GM18517 (cell line): ENCODE results near the gene SH2D3C.
A peak's percentile ranks its signal among the peaks of the same experiment; 100 is the strongest.

Source experiments
- ATAC-seq: cut with Tn5 transposase; IDR thresholded peaks from one replicate; pipeline ENCODE4 v1.9.1; 2021; ENCODE audit warnings: mild to moderate bottlenecking, moderate library complexity; ENCODE audit not compliant: unreplicated experiment

The SH2D3C gene

DNA sequence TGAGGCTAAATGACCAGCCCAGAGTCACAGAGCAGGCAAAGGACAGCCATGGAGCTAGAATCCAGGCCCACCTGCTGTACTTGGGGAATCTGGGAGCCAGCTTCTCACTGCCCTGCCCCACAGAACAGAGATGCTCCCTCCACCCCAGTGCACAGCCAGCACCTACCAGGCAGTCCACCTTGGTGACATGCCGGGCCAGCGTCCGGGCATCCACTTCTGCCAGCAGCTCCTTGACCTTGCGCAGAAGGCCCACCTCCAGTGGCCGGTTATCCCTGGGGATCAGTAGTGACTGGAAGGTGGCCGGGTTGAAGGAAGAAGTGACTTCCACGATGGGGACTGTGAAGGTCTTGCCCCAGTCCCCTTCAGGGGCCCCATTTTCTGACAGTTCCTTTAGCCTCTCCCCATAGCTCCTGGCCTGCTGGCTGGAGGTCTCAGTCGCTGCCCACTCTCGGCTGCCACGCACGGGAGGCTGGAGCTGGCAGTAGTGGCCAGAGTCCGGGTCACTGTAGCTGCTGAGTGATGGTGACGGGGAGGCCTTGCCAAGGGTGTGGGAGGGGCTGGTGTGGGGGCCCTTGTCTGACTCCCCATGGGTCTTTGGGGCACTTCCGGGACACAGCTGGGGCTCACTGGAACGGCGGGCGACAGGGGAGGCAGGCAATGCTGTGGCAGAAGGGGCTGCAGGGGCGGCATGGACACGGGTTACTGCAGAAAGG, 33.9 kb downstream of the SH2D3C start:
- no peak for ATAC-seq

DNA sequence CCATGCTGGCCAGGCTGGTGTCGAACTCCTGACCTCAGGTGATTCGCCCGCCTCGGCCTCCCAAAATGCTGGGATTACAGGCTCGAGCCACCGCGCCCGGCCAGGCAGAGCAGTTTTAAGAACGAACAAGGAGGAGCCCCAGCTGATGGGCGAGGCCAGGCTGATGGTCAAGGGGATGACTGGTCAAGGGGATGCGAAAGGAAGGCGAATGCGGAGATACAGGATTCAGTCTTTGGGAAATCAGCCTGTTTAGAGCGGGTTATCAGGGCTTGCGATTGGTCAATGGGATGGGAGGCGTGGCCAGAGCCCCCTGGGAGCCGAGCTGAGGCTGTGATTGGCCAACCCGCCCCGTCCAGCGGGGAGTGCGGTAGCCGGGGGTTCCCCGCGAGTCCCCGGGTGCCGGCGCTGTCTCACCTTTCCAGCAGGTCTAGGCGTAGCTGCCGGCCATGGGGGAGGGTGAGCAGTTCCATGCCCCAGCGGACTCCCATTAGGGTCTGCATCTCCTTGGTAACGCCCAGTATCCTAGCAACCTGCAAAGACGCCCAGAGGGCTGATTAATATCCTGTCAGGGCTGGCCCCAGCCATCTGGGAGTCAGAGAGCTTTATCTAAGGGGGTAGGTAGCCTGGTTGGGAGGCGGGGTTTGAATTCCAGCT, 35.9 kb downstream of the SH2D3C start:
- no peak for ATAC-seq

DNA sequence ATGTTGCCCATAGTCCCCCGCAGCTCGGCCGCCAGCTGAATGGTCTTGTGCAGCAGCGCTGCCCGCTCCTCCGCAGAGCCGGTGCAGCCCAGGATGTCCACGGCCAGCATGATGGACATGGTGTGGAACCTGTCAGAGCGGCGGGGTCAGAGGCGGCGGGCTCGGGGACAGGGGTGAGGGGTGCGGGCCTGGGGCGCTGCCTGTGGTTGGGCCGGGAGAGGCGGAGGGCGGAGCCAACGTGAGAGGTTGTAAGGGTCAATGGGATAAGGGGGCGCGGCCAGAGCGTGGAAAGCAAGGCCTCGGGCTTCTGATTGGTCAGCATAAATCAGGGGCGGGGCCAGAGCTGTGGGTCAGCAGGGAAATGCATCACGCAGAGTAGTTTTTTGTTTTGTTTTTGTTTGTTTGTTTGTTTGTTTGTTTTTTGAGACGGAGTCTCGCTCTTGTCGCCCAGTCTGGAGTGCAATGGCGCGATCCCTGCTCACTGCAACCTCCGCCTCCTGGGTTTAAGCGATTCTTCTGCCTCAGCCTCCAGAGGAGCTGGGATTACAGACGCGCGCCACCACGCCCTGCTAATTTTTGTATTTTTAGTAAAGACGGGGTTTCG, 36.5 kb downstream of the SH2D3C start:
- ATAC-seq: no peak

DNA sequence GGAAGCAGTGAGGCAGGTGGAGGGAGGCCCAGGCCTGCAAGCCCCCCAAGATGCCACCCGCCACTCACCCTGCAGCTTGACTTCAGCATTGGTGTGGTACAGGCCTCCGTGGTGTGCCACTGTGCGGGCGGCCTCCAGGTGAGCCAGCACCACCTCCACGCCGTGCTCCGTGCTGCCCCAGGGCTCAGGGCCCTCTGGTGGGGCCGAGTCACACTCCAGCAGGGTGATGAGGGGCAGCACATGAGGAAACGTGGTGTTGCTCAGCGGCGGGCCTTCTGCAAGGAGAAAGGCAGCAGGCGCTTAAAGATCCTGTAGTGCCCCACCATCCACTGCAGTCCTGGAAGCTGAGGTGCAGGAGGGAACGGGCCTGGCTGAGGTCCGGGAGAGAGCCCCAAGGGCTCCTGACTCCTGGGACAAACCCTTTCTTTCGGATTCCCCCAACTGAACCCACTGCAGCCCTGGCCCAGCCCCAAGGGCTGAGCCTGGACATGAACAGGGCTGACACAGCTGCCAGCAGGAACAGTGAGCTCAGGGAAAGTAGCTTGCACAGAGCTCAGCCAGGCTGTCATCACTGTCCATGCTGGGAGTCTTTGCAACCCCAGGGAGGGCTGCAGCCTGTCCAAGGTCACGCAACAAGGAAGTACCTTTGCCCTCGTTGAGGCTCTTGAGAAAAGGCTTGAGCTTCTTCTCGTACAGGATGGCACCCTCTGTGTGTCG, 38.7 kb downstream of the SH2D3C start:
- ATAC-seq: no peak

DNA sequence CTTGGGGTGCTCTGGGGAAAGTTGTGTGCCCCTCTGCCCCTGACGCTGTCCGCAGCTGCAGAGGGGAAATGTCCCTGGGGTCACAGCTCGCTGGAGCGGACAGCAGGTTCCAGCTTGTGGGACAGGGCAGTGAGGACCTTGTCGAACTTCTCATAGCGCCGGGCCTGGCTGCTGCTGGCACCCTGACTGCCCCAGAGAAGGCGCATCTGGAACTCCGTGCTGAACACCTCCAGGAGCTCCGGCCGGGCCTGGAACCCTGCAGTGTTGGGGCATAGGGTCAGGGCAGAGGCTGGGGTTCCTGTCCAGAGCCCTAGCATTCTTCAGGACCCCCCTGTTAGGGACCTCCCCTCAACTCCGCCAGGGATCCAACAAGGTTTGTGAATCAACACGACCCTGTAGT, 39.8 kb downstream of the SH2D3C start:
- ATAC-seq: no peak

DNA sequence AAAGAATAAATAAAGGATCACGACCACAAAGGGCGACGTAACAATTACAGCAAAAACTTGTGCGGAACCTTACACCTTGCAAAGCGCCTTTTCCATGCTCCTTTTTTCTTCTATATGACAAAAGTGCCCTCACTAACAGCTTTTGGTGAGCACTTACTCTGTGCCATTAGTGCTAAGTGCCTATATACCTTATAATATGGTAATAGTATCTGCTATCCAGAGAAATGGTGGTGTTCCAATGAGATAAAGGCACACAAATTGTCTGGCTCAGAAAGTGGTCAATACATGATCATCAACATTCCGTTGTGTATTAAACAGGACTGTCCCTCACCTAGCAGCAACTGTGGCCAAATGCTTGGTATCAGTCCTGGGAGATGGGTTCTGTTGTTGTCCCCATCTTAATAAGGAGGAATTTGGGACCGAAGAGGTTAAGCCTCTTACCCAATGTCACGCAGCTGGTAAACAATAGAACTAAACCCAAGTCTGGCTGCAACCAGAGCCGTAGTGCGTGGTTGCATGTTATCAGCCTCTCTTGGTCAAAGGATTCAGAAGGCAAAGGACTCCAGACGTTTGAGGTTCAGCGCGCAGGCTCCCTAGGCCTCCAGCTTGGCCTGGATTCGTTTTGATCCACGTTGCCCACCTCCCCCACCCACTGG, 42.8 kb downstream of the SH2D3C start:
- ATAC-seq: peak; percentile 10

DNA sequence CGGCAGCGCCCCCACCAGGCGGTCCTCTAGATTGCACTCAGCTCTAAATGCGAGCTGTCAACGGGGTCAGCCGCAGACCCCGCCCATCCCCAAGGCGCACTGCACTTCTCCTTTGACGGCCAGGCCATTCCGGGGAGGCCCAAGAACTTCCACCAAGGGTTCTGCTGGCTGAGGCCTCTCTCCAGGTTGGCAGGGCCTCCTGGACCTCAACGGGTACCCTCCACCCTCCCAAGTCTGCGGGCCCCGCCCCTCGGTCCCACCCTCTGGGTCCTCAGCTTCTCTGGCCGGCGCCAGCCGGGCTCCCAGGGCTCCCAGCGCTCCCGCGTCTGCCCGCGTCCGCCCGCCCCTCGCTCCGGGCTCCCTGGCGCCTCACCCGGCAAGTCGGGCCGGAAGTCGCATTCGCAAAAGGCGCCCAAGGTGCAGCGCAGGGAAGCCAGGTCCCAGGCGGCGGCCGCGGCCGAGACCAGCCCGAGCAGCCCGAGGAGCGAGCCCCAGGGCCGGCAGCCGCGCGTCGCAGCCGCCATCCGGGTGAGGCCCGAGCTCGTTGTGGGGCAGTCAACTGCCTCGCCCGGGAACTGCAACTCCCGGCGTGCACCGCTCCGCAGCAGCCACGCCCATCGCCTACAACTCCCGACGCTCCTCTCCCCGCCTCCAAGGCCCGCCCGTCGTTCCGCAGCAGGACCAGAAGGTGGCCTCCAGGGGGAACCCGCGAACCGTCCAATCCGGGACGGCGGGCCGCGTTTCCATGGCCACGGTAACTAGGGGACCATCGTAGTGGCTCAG, 43.5 kb downstream of the SH2D3C start, which contains the start of gene TOR2A:
TSS of gene TOR2A (minus strand) at position 548 of the 783 bp plus-strand sequence. CDS start at position 524, 24 bp downstream.
- peak; percentile 83 for ATAC-seq

DNA sequence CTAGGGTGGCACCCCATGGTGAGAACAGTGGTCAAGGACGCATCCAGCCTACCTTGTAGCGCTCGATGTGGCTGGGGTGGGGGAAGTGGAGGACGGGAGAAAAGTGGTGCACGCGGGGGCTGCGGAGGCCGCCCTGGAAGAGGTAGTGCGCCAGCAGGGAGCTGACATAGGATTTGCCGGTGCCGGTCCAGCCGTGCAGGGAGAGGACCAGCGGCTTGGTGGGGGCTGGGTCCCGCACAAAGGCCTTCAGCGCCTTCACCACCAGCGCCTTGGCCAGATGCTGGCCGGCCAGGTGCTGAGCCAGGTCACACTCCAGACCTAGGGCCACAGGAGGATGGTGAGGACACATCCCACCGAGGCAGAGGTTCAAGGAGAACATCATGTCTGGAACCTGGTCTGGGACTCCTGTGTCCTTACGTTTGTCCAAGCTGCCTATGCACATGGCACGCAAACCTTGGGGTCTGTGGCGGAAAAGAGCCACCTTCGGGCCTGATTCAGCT, 44.2 kb downstream of the SH2D3C start:
- no peak for ATAC-seq

DNA sequence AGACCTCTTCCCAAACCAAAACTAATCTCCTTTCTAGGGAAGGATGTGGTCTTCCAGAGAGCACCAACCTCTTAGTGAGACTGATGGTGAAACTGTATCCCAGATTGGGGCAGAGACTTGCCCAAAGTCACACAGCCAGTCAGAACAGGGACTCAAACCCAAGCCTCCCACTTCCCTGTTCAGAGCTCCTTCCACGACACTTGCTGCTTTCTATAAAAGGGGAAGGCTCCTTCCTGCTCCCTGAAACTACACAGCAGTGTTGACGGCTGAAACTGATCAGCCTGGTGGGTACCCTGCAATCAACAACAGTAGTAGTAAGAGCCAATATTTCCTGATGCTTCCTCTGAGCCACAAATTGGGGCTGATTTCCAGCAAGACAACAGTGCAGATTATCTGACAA, 44.9 kb downstream of the SH2D3C start:
- ATAC-seq: no peak

DNA sequence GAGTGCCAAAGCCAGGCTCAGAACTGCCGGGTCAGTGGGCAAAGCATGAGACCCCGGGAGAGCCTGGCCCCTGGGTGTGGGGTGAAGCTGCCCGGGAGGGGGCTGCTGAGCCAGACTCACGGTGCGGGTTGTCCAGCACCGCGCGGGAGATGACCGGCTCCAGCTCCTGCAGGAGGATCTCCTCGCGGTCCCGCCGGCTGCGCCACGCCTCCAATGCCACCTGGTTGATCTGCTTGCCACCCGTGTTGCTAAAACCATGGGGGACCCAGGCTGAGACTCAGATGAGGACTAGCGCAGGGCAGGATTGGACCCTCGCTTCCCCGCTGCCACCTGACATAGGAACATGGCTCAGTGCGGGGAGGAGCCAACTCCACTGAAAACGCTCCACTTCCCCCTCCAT, 46.0 kb downstream of the SH2D3C start:
- ATAC-seq: no peak

DNA sequence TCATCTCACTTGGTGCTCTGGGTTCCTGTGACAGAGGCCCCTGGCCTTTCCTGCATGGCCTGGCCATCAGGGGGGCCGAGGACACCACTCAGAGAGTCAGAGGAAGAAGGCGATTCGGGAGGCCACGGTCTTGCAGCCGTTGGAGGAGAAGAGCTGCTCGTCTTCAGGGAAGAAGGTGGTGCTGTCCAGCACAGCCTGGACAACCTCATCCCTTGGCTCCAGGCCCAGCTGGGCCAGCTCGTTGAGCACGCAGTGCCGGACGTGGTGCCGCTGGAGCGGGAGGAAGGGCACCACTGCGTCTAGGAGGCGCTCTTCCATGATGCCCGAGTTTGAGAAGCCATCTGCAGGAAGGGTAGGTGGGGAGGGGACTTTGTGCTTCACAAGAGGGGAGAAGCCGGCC, 46.5 kb downstream of the SH2D3C start:
- no peak for ATAC-seq

DNA sequence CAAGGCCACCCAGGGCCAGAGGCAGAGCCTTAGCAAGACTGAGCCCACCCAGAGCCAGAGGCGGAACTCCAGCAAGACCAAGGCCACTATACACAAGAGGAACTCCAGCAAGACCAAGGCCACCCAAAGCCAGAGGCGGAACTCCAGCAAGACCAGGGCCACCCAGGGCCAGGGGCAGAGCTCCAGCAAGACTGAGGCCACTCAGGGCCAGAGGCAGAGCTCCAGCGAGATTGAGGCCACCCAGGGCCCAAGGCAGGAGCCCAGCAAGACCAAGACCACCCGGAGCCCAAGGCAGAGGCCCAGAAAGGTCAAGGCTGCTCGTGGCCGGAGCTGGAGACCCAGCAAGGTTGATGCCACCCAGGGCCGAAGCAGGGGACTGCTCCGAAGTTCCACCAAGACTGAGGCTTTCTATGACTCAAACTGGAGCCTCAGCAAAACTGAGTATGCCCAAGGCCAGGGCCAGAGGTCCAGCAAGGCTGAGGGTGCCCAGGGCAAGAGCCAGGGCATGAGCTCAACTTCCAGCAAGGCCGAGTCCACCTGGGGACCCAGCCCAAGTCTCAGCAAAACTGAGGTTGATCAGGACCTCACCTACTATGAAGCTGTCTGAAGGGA, 47.6 kb downstream of the SH2D3C start:
- no peak for ATAC-seq

DNA sequence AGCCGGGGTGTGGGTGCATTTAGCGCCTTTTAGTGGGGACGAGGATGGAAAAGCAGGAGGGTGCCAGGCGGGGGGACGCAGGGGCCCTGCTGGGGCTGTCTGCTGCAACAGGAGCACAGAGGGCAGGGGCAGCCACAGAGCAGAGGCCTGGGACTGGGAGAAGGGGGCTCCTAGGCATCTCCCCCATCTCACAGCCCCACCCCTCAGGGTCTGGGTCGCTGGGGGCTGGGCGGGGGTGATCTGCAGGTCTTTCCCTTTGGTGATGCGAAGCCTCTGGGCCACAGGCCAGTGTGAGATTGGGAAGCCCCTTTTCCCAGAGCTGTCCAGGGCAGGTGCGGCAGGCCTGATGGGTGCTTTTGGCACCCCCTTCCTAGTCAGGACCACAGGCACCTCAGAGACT, 48.2 kb downstream of the SH2D3C start:
- no peak for ATAC-seq

DNA sequence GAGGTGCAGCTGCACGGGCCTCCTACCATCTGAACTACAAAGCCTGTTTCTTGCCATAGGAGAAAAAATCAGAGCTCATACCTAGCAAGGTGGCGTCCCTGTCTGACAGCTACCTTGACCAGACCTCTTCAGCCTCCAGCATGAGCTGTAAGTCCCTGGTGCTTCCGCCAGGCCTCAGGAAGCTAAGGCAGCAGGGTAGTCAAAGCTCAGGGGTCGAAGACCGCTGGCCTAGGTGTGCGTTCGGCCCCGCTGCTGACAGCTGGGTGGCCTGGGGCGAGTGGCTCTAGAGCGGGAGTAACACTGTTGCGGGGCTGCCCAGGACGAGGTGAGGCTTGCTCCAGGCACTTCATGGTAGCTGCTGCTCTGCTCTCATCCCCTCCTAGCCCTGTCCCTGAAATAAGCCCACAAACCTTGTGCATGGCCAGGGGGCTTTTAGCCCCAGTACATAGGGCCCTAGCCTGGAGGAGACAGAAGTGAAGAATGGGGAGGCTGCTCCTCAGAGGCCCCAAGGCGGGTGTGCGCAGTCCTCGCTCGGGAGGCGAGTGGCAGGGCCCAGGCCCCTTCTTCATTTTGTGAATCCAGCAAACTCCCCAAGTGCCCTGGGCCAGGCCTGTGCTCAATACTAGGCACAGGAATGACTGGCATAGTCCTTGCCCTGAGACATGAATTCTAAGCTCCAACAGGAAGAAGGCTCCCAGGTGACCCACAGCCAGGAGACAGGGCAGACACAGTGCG, 48.8 kb downstream of the SH2D3C start:
- no peak for ATAC-seq

DNA sequence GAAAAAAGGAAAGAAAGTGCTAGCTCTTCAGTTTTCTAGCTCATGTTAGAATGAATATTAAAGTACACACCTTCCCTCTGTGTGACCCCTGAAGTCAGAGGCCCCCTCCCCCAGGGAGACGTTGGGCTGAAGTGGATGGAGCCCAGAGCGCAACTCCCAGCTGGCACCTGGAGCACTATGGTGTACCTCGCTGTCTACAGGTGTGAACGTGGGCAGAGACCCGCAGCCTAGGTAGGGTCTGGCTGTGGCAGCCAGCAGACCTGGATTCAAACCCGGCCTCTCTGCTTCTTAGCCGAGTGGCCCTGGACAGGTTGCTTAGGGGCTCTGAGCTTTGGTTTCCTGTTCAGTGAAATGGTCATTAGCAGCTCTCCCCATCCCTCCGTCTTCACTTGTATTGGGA, 49.7 kb downstream of the SH2D3C start:
- no peak for ATAC-seq

DNA sequence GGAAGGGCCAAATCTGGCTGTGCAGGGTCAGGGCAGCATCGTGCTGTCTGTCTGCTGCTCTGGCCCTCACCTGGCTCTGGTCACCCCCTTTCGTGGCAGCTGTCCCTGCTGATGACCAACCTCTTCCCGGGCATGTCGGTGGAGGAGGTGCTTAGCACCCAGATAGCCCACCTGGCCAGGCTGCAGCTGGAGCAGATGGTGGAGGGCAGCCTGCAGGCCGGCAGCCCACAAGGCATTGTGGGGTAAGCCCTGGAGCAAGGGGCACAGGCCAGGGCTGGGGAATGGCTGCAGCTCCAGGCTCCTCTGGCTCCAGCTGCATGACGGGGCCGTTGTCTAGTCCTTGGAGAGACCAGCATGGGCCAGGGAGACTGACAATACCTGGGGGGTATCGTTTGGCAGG, 51.6 kb downstream of the SH2D3C start:
- ATAC-seq: no peak

DNA sequence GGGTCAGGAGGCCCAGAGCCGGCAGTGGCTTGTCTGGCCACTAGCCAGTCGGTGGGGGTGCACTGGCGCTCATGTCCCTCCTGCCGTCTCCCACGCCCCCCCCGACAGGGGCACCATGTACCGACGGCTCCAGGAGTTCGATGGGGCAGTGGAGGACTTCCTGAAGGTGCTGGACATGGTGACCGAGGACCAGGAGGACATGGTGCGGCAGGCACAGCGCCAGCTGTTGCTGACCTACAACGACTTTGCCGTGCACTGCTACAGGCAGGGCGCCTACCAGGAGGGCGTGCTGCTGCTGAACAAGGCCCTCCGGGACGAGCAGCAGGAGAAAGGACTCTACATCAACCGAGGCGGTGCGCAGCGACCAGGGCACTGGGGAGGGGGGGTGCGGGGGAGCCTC, 54.5 kb downstream of the SH2D3C start:
- no peak for ATAC-seq

DNA sequence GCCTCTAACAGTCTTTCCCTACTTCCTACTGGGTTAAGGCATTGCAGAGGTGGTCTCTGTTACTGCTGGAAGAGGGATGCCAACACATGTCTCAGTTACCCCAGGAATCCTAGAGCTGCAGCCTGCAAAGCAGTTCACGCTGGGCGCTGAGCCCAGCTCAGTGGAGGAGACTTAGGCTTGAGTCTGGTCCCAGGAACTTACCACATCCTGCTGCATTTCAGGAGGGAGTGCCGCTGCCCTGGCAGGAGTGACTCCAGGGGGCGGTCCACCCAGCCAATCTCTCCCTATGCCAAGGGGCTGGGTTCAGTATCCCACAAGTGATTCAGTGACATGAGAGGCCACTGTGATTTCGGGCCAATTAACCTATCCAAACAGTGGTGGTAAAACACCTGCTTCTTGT, 55.0 kb downstream of the SH2D3C start:
- ATAC-seq: no peak

DNA sequence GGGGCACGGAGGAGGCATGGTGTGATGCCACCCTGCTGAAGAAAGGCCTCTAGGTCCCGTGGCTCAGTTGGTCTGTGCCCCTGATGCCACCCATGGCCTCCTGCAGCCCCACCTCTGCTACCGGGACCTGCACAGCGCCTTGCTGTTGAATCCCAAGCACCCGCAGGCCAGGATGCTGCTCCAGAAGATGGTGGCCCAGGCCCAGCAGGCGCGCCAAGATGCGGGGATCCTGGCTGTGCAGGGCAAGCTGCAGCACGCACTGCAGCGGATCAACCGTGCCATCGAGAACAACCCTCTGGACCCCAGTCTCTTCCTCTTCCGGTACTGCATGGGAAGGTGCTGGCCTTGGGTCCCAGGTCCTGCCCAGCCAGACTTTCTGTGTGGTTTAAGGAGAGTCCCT, 55.5 kb downstream of the SH2D3C start:
- ATAC-seq: no peak
